HPDE6-E6E7 (cell line): ENCODE measurements around the gene PRKN.

Experiments used
- DNase-seq: peaks from one replicate; pipeline ENCODE4 v3.0.0; 2011; ENCODE audit warnings: missing footprints; ENCODE audit errors: extremely low spot score

The PRKN gene

GRCh38 chr6:162675503-162675902, 52.1 kb downstream of the PRKN start:
- DNase-seq: no peak

GRCh38 chr6:162674452-162674851, 53.1 kb downstream of the PRKN start:
- no peak for DNase-seq

GRCh38 chr6:162671580-162672165, 55.9 kb downstream of the PRKN start:
- no peak for DNase-seq

- DNase-seq: no peak
These were observed 57.2 kb downstream of the PRKN start for GRCh38 chr6:162670345-162670744.

DNA sequence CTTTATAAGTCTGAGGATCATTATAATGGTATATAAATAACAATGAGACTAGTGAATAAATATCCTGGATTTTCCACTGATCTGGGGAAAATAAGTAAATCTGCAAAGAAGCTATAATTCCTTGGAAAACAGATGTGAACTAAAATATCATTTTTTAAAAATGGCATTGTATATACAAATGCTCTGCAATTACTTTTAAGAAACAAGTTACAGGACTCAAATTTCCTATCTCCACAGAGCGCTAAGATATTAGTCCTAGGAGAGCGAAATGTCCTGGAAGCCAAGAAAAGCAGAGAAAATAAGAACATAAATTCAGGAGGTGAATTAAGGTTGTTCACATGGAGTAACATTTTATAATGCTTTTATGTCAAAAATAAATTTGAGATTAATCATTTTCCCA, 61.3 kb downstream of the PRKN start:
- no peak for DNase-seq

DNA sequence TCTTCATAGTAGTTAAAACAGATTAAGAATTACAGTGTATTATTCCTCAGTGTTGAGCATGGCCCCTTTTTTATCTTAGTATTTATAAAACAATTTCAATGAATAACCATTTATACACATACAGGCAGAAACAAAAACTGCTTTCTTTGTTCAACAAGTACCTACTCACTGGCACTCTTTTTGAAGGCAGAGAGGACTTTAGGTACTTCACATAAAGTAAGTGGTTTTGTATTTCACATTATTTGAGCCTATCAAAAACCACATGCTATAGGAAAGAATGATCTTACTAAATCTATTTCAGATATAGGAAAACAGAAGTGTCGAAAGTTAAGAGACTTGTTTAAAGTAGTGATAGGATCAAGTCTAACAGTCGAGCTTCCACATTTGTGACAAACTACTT, 73.8 kb downstream of the PRKN start:
- DNase-seq: no peak

DNA sequence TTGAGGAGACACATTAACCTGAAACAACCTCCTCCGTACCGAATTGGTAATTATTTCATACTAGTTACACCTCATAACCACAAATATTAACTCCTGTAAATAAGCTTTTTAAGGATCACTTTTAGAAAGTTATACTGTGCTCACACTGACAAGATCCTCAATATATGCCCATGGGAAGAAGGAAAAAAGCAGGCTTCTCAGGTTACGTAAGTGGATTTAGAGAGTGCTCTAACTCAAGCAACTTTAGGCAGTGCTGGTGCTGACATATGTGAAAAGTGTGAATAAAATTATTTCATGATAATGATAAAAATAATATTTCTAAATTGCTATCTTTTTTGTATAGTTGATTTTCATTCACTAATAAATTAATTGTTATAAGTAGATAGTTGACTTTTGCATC, 76.1 kb downstream of the PRKN start:
- DNase-seq: no peak

- no peak for DNase-seq
These were observed 78.3 kb downstream of the PRKN start for GRCh38 chr6:162649271-162649670.

GRCh38 chr6:162644153-162644552, 83.4 kb downstream of the PRKN start:
- DNase-seq: no peak

- no peak for DNase-seq
These were observed 86.8 kb downstream of the PRKN start for GRCh38 chr6:162640756-162641155.

GRCh38 chr6:162639951-162640350, 87.6 kb downstream of the PRKN start:
- no peak for DNase-seq

DNA sequence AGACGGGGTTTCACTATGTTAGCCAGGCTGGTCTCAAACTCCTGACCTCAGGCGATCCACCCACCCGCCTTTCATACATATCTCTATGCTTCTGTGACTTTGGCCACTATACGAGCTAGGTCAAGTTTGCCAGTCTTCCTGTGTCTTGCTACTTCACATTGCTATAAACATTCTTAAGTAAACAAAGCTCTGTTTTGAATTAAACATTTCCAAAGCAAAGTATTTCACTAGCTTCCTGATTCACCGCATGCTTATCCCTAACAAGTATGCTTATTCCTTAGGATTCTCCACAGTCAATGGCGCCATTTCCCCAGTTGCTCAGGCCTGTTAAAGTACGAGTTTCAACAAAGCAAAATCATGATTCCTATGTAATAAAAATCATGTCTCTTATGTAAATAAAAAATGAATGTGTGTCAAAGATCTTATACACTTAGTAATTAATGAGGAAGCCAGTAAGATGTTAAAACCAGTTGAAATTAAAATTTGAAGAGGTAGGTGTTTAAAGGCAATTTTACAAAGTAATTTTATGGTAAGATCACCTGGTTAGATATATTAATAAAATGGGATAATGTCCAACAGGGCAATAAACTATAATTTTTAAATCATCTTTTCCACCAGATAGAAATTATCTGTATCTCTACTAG, 88.5 kb downstream of the PRKN start:
- DNase-seq: no peak

DNA sequence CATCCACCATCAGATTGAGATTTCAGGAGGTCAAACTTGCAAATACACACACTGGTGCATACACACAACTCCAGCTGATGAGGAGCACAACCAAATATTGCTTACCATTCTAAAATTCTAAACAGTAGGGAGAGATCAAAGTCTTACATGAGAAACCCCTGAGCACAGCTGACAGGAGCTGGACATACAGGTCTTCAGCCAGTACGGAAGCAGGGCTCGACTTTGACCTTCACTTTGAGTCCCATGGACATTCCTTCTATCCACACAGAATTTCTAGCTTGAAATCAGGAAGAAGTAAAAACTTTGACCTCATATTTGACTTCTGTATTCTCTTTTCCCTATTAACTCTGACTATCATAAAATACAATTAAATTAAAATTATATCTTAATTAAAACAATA, 90.2 kb downstream of the PRKN start:
- no peak for DNase-seq

- DNase-seq: no peak
These were observed 91.4 kb downstream of the PRKN start for GRCh38 chr6:162636167-162636566.

DNA sequence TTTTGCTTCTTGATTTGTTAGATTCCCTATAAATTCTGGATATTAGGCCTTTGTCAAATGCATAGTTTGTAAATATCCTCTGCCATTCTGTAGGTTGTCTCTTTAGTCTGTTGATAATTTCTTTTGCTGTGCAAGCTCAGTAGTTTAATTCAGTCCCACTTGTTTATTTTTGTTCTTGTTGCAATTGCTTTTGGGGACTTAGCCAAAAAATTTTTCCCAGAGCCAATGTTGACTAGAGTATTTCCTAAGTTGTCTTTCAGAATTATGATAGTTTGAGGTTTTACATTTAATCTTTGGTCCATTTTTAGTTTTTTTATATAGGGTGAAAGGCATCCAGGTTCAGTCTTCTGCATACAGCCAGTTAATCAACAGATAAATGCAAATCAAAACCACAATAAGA, 96.0 kb downstream of the PRKN start:
- no peak for DNase-seq

DNA sequence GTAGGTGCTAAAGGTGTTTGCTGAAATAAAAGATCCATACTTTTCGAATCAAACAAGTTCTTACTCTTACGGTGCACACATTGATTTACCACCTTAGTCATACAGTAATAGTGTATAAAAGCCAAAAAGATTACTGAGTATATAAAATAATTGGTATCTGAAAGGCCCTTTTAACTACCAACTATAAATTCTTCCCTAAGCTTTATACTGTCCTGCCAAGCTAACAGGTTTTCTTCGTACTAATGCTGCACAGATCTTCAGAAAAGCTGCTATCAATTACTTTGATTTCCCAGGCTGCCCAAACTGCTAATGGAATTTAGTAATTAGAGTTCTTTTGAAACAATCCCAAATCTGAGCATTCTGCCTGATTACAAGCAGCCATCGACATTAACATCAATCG, 97.5 kb downstream of the PRKN start:
- no peak for DNase-seq

DNA sequence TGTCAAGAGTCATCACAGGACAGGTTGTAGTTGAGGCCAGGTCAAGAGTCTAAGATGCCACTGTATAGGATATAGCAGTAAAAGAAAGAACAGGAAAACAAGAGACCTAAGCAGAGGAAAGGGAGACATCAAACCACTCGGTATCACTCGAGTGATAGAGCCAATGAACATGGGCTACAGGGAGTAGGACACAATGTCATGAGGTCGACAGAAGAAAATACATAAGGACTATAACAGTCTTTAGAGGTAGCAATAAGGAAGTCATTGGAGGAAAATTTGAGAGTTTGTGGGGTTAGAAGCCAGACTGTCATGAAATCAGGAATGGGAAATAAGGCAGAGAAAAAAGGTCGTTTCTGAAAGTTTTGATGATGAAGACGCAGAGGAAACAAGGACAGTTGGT, 99.7 kb downstream of the PRKN start:
- DNase-seq: no peak

DNA sequence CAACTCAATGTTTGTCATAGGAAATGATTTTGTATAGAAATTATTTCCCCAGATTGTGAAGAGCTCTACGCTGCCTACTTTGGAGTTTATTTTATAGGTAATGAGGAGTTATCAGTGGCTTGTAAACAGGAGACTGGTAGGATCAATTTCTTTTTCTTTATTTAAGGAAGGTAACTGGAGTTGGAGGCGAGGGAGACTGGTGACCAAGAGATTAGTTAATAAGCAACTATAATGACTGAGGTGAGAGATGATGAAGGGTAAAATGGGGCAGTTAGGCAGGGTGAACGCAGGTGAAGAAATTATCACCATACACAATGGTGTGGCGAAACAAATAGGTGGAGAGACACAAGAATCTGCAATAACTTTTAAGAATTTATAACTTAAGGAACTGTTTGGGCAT, 100.2 kb downstream of the PRKN start:
- DNase-seq: no peak

DNA sequence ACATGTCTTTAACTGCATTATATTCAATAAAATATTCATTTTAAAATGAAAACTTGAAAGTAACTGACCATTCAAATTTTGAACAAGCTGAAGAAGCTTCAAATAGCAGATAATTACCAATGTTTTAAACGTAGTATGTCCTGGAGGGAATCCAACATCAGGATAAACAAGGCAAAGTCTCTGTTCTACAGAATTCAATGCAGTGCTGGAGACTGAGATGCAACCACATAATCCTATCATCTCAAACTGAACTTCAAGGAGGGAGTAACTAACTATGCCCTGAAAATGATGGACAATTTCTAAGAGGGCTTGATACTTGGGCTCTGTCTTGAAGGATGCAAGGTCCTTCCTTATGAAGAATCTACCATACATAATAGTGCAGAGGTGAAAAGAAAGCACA, 100.7 kb downstream of the PRKN start:
- DNase-seq: no peak

GRCh38 chr6:162625846-162626540, 101.6 kb downstream of the PRKN start:
- DNase-seq: no peak

GRCh38 chr6:162622572-162622971, 105.0 kb downstream of the PRKN start:
- DNase-seq: no peak

DNA sequence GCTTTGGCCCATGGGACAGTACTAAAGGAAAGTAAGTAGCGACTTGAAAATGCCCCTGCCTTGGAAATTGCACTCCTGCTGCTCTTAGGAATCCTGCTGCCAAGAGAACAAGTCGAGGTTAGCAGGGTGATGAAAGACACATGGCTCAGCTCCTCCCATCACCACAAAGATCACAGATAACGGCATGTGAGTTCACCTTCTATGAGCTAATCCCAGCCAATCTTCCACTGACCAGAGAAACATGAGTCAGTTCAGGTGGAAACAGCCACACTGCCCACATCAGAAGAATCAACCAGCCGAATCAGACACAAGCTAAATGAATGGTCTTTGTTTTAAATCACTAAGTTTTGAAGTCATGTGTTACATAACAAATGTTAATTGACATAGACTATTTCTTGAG, 106.3 kb downstream of the PRKN start:
- DNase-seq: no peak

- no peak for DNase-seq
These were observed 107.5 kb downstream of the PRKN start for GRCh38 chr6:162620073-162620472.
